PC-3 (cell line): ENCODE data around the gene TFAM.

Experiments used
- CTCF ChIP-seq: fragments of 300-600 bp; sonication (generic); conservative IDR thresholded peaks from 2 replicates; pipeline ENCODE4 v1.5.1; 2017; ENCODE audit warnings: antibody characterized with exemption, low read depth, mild to moderate bottlenecking, low read length
- EZH2 ChIP-seq: fragments of 300-600 bp; sonication (generic); IDR thresholded peaks from one replicate; pipeline ENCODE4 v1.6.1; 2017; ENCODE audit warnings: antibody characterized with exemption, mild to moderate bottlenecking, low read length; ENCODE audit not compliant: unreplicated experiment
- EZH2phosphoT487 ChIP-seq: fragments of 300-600 bp; sonication (generic); IDR thresholded peaks from 2 replicates; pipeline ENCODE4 v1.6.1; 2018; ENCODE audit warnings: mild to moderate bottlenecking, antibody characterized with exemption, low read length, borderline replicate concordance

GRCh38 chr10:58367069-58367468 is 18.1 kb upstream of the TFAM start:
- TF ChIP-seq CTCF (no peak), EZH2 (no peak), EZH2phosphoT487 (no peak)
